PC-3 (cell line): ENCODE results near the gene SDS. TPM values are rescaled to one million over a fixed set of nuclear protein-coding genes. Genes with fewer than 3 reads are reported as not detected.

Experiments used
- ATAC-seq: fragments of 200-7000 bp; cut with Tn5 transposase; 2 replicates; pipeline ENCODE4 v1.9.1; 2020; ENCODE audit warnings: mild to moderate bottlenecking, moderate library complexity
- BruUV-seq: library from RNA; stranded (reverse); fragments of 400-500 nt; replicated peaks from 2 replicates; lab custom pipeline; 2021; lab: Mats Ljungman, UMichigan
- CTCF ChIA-PET: fragments of 300-600 bp; sonication (Branson Sonifier 250); formaldehyde crosslinking; loops from one replicate; lab custom pipeline; 2022; ENCODE audit warnings: antibody characterized with exemption; lab: Charles Lee
- POLR2A ChIA-PET: fragments of 300-600 bp; sonication (Branson Sonifier 250); formaldehyde crosslinking; loops from one replicate; lab custom pipeline; 2022; ENCODE audit warnings: antibody characterized with exemption; ENCODE audit not compliant: unreplicated experiment; lab: Charles Lee
- DNase-seq: peaks from one replicate; pipeline ENCODE4 v3.0.0-alpha.2; 2015
- H2AFZ ChIP-seq: fragments of 300-600 bp; sonication (generic); 2 replicates; pipeline ENCODE4 v1.6.0; 2016; ENCODE audit warnings: antibody characterized with exemption, low read length
- H3F3A ChIP-seq: fragments of 300-600 bp; sonication (generic); one replicate; pipeline ENCODE4 v1.6.0; 2017; ENCODE audit warnings: antibody characterized with exemption, low read length, control low read depth, mild to moderate bottlenecking; ENCODE audit not compliant: unreplicated experiment
- H3K27ac ChIP-seq: fragments of 300-600 bp; sonication (generic); 2 replicates; pipeline ENCODE4 v1.5.1; 2016; ENCODE audit warnings: mild to moderate bottlenecking, low read length
- H3K27me3 ChIP-seq: fragments of 300-600 bp; sonication (generic); 2 replicates; pipeline ENCODE4 v1.6.1; 2016; ENCODE audit warnings: low read length, mixed read lengths
- H3K36me3 ChIP-seq: fragments of 300-600 bp; sonication (generic); 2 replicates; pipeline ENCODE4 v1.6.1; 2016; ENCODE audit warnings: low read depth, mixed run types, low read length, mixed read lengths
- H3K4me1 ChIP-seq: fragments of 300-600 bp; sonication (generic); 2 replicates; pipeline ENCODE4 v1.5.1; 2016; ENCODE audit warnings: low read length; ENCODE audit not compliant: insufficient read depth
- H3K4me2 ChIP-seq: fragments of 300-600 bp; sonication (generic); 2 replicates; pipeline ENCODE4 v1.6.0; 2016; ENCODE audit warnings: low read length
- H3K4me3 ChIP-seq: fragments of 300-600 bp; sonication (generic); 2 replicates; pipeline ENCODE4 v1.5.1; 2016; ENCODE audit warnings: mild to moderate bottlenecking, low read length, mixed read lengths
- H3K79me2 ChIP-seq: fragments of 300-600 bp; sonication (generic); 2 replicates; pipeline ENCODE4 v1.6.1; 2017; ENCODE audit warnings: low read length, mixed read lengths
- H3K9ac ChIP-seq: fragments of 300-600 bp; sonication (generic); 2 replicates; pipeline ENCODE4 v1.6.0; 2016; ENCODE audit warnings: mild to moderate bottlenecking, low read length
- H3K9me2 ChIP-seq: fragments of 300-600 bp; sonication (generic); replicated peaks from 2 replicates; pipeline ENCODE4 v1.6.1; 2016; ENCODE audit warnings: mixed run types, low read length, mixed read lengths
- H3K9me3 ChIP-seq: fragments of 300-600 bp; sonication (generic); 2 replicates; pipeline ENCODE4 v1.6.1; 2016; ENCODE audit warnings: low read length, mixed read lengths
- H4K20me1 ChIP-seq: fragments of 300-600 bp; sonication (generic); 2 replicates; pipeline ENCODE4 v1.6.1; 2016; ENCODE audit warnings: low read length, mixed read lengths
- EZH2 ChIP-seq: fragments of 300-600 bp; sonication (generic); IDR thresholded peaks from one replicate; pipeline ENCODE4 v1.6.1; 2017; ENCODE audit warnings: antibody characterized with exemption, mild to moderate bottlenecking, low read length; ENCODE audit not compliant: unreplicated experiment
- EZH2phosphoT487 ChIP-seq: fragments of 300-600 bp; sonication (generic); IDR thresholded peaks from 2 replicates; pipeline ENCODE4 v1.6.1; 2018; ENCODE audit warnings: mild to moderate bottlenecking, antibody characterized with exemption, low read length, borderline replicate concordance
- intact Hi-C: fragments of 100-400 bp; cut with micrococcal nuclease; formaldehyde crosslinking; loops from 2 replicates; pipeline ENCODE4 v1.9.0; 2023
- total RNA-seq: library from RNA; depleted of rRNA; stranded (reverse); fragments of >200 nt; gene quantifications from 2 replicates; pipeline ENCODE4 v1.2.3, GENCODE V29; 2014
- TF ChIP-seq, protein P1 (sequence below): fragments of 300-600 bp; sonication (generic); conservative IDR thresholded peaks from 2 replicates; pipeline ENCODE4 v1.5.1; 2017; ENCODE audit warnings: antibody characterized with exemption, low read depth, mild to moderate bottlenecking, low read length

The SDS gene
- total RNA-seq, 1 experiment from 2014 or later, result not detected

DNA sequence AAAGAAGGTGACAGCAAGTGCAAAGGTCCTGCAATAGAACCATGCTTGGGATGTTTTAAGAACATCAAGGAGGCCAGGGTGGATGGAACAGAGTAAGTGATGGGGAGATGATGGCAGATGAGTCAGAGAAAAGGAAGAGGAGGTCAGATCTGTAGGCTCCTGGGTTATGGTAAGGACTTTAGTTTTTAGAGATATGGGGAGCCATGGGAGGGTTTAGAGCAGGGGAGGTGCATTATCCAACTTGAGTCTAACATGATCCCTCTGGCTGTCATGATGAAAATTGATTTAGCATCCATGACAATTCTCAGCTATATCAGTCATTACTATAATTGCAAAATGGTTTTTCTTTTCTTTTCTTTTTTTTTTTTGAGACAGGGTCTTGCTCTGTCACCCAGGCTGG lies 52.6 kb downstream of the SDS start:
- Histone ChIP-seq H3K4me1 (no peaks in the 10 kb centered on the region), H3K9ac (no peak overlapping the region), H3K4me2 (no peak overlapping the region), H2AFZ (no peak overlapping the region), H3K27ac (no peak overlapping the region), H3K9me2 (no peaks in the 10 kb centered on the region), H3F3A (no peaks in the 10 kb centered on the region), H3K79me2 (no peaks in the 10 kb centered on the region), H3K36me3 (no peaks in the 10 kb centered on the region), H3K4me3 (no peak overlapping the region), H3K9me3 (no peaks in the 10 kb centered on the region), H4K20me1 (no peaks in the 10 kb centered on the region), H3K27me3 (no peaks in the 10 kb centered on the region)
- ChIA-PET CTCF (no interaction called here), POLR2A (no interaction called here)
- no peak for DNase-seq
- BruUV-seq, result no TSS peak
- TF ChIP-seq, protein P1, sequence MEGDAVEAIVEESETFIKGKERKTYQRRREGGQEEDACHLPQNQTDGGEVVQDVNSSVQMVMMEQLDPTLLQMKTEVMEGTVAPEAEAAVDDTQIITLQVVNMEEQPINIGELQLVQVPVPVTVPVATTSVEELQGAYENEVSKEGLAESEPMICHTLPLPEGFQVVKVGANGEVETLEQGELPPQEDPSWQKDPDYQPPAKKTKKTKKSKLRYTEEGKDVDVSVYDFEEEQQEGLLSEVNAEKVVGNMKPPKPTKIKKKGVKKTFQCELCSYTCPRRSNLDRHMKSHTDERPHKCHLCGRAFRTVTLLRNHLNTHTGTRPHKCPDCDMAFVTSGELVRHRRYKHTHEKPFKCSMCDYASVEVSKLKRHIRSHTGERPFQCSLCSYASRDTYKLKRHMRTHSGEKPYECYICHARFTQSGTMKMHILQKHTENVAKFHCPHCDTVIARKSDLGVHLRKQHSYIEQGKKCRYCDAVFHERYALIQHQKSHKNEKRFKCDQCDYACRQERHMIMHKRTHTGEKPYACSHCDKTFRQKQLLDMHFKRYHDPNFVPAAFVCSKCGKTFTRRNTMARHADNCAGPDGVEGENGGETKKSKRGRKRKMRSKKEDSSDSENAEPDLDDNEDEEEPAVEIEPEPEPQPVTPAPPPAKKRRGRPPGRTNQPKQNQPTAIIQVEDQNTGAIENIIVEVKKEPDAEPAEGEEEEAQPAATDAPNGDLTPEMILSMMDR, result no peak
- TF ChIP-seq EZH2phosphoT487 (no peak), EZH2 (no peak)
- intact Hi-C loops, result no loop called here
- ATAC-seq, result no peak

DNA sequence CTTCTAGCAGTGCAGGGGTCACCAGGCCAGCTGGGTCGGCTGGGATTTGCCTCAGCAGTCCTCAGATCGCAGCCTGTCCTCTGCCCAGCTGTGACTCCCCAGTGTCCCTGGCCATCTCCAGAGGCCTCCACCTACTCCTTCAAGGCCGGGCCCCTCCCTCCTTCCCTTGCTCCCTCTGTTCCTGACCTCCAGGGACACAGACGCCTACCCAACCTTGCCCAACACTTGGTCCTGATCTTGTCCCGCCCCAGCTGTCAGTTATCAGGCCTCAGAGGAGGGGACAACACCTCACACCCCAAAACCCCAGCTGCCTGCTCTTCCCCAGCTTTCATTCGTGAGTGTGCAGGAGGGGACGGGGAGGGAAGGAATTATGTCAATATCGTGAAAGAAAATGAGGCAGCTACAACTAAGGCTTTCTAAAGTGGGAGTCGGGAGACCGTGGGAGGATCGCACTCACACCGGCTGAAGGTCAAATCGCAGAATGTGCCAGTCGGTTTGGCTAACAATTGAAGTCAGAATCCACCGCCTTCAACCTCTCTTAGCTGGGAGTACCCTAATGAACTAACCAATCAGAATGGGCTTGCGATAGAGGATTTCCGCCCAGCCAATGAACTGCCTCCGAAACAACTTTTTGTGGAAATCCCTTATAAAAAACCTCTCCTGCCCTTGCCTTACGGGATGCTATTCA lies 54.7 kb downstream of the SDS start:
- Histone ChIP-seq H3F3A (no peaks in the 10 kb centered on the region), H3K4me3 (no peak overlapping the region), H3K79me2 (no peaks in the 10 kb centered on the region), H3K4me1 (no peaks in the 10 kb centered on the region), H3K9ac (no peak overlapping the region), H3K36me3 (no peaks in the 10 kb centered on the region), H2AFZ (no peak overlapping the region), H3K27me3 (no peaks in the 10 kb centered on the region), H4K20me1 (no peaks in the 10 kb centered on the region), H3K9me3 (no peaks in the 10 kb centered on the region), H3K27ac (no peak overlapping the region), H3K4me2 (no peak overlapping the region), H3K9me2 (no peaks in the 10 kb centered on the region)
- no peak for DNase-seq
- ATAC-seq, result no peak
- intact Hi-C loops, result no loop called here
- TF ChIP-seq, protein P1, result no peak
- TF ChIP-seq EZH2phosphoT487, result no peak
- no peak for TF ChIP-seq EZH2
- no TSS peak for BruUV-seq
- POLR2A ChIA-PET, result interaction anchor here (0.6 kb wide), 1 partner anchor 163 kb away, joined by 3 read pairs; the partner anchor contains the start of gene RITA1
- CTCF ChIA-PET, result no interaction called here

DNA sequence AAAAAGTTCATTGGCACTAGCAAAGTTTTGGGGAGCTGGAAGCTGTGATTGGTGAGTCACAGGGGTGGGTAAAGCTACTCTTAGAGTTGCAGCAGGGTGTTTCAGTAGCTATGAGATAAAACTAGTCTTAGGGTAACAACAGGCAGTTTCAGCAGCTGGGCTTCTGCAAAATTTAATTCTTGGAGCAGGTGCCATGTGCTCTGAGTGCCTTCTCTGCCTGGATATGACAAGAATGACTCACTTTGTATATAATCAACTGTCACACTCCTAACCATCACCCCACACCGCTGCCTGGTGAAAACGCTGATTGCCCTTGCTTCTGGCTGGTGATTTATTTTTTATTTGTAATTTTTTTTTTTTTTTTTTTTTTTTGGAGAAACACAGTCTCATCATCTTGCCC lies 55.8 kb downstream of the SDS start:
- no peaks in the 10 kb centered on the region for H3K36me3 ChIP-seq
- H3K4me3 ChIP-seq, result no peak overlapping the region
- TF ChIP-seq EZH2, result no peak
- TF ChIP-seq EZH2phosphoT487, result no peak
- TF ChIP-seq, protein P1, result no peak
- H3K9me2 ChIP-seq, result no peaks in the 10 kb centered on the region
- ATAC-seq (no peak), DNase-seq (no peak)
- intact Hi-C loops, result no loop called here
- ChIA-PET POLR2A (no interaction called here), CTCF (interaction anchor here (0.6 kb wide), 1 partner anchor 31 kb away, joined by 4 read pairs; no protein-coding TSS in a partner anchor)
- H3K4me2 ChIP-seq, result no peak overlapping the region
- no peaks in the 10 kb centered on the region for H3K9me3 ChIP-seq
- H3K27me3 ChIP-seq, result no peaks in the 10 kb centered on the region
- H3K27ac ChIP-seq, result no peak overlapping the region
- no TSS peak for BruUV-seq
- no peaks in the 10 kb centered on the region for H3K79me2 ChIP-seq
- H3K9ac ChIP-seq, result no peak overlapping the region
- H4K20me1 ChIP-seq, result no peaks in the 10 kb centered on the region
- H2AFZ ChIP-seq, result no peak overlapping the region
- H3F3A ChIP-seq, result no peaks in the 10 kb centered on the region
- no peaks in the 10 kb centered on the region for H3K4me1 ChIP-seq
